A549 treated with RU486 at 1 μM for 4 hours (cell line): Measurements from ENCODE around the gene UNC119. TPM values are rescaled to one million over a fixed set of nuclear protein-coding genes. Genes with fewer than 3 reads are reported as not detected.

Experiments used
- total RNA-seq: library from RNA; stranded (reverse); fragments of 200-300 nt; extraction: Qiagen RNA extraction; gene quantifications from 5 replicates; pipeline ENCODE4 v1.2.3, GENCODE V29; 2022; ENCODE audit warnings: low read depth

UNC119 gene
- total RNA-seq = 25.1 to 32.6 TPM (median 29.0 TPM) in 5 replicates

GRCh38 chr17:28552176-28552999, at the start of gene UNC119:
UNC119 (minus strand) TSS chr17:28552624; CDS start chr17:28552557, 67 bp downstream.

GRCh38 chr17:28598799-28599310, 46.4 kb upstream of the UNC119 start, which contains the start of gene SPAG5:
SPAG5 (minus strand) TSS chr17:28599025; CDS start chr17:28598946, 79 bp downstream.

GRCh38 chr17:28576758-28577465, 24.5 kb upstream of the UNC119 start, which contains the start of gene ALDOC:
ALDOC (minus strand) TSS chr17:28576895; CDS start chr17:28575532, 1,363 bp downstream.

GRCh38 chr17:28571361-28572122, 19.1 kb upstream of the UNC119 start, which contains the start of gene PIGS:
PIGS (minus strand) TSS chr17:28571524; CDS start chr17:28571496, 28 bp downstream.

GRCh38 chr17:28505986-28506665, 46.3 kb downstream of the UNC119 start, which contains the start of gene FOXN1:
FOXN1 (plus strand) TSS chr17:28506348; CDS start chr17:28523970, 17,622 bp downstream.

Other genes starting within 250 kb of the UNC119 start
- 48.1 to 56.0 TPM (median 51.1 TPM) in 5 replicates for gene TMEM97, start 233.4 kb downstream of the UNC119 start, total RNA-seq
- gene IFT20, start 217.2 kb downstream of the UNC119 start, total RNA-seq = 57.2 to 59.9 TPM (median 57.8 TPM) in 5 replicates
- 39.9 to 54.1 TPM (median 46.9 TPM) in 5 replicates for gene TNFAIP1, start 216.9 kb downstream of the UNC119 start, total RNA-seq
- gene POLDIP2, start 195.1 kb downstream of the UNC119 start, total RNA-seq = 139 to 167 TPM (median 160 TPM) in 5 replicates
- not detected in 5 replicates for gene SEBOX, start 187.4 kb downstream of the UNC119 start, total RNA-seq
- gene VTN, start 182.3 kb downstream of the UNC119 start, total RNA-seq = 16.0 to 24.4 TPM (median 22.0 TPM) in 5 replicates
- 4.3 to 7.2 TPM (median 5.2 TPM) in 5 replicates for gene SARM1, start 180.9 kb downstream of the UNC119 start, total RNA-seq
- gene SLC46A1, start 146.4 kb downstream of the UNC119 start, total RNA-seq = 16.1 to 21.6 TPM (median 20.2 TPM) in 5 replicates
- gene SLC13A2, start 79.0 kb downstream of the UNC119 start, total RNA-seq = 0.10 to 0.18 TPM (median 0.14 TPM) in 4 of 5 replicates, not detected in the other
- gene FOXN1, start 46.3 kb downstream of the UNC119 start, total RNA-seq = not detected in 5 replicates
- 55.8 to 58.4 TPM (median 56.6 TPM) in 5 replicates for gene PIGS, start 18.9 kb upstream of the UNC119 start, total RNA-seq
- gene ALDOC, start 24.3 kb upstream of the UNC119 start, total RNA-seq = 1.3 to 2.3 TPM (median 1.8 TPM) in 5 replicates
- 72.4 to 90.1 TPM (median 77.8 TPM) in 5 replicates for gene SPAG5, start 46.4 kb upstream of the UNC119 start, total RNA-seq
- gene RSKR, start 61.6 kb upstream of the UNC119 start, total RNA-seq = 2.2 to 4.9 TPM (median 4.2 TPM) in 5 replicates
- gene BLTP2, start 92.5 kb upstream of the UNC119 start, total RNA-seq = 56.4 to 74.1 TPM (median 58.8 TPM) in 5 replicates
- gene SDF2, start 109.3 kb upstream of the UNC119 start, total RNA-seq = 79.5 to 87.0 TPM (median 84.5 TPM) in 5 replicates
- 69.2 to 74.1 TPM (median 72.2 TPM) in 5 replicates for gene SUPT6H, start 109.6 kb upstream of the UNC119 start, total RNA-seq
- gene PROCA1, start 159.3 kb upstream of the UNC119 start, total RNA-seq = 1.2 to 2.3 TPM (median 1.5 TPM) in 5 replicates
- 220 to 279 TPM (median 265 TPM) in 5 replicates for gene RAB34, start 165.2 kb upstream of the UNC119 start, total RNA-seq
- gene RPL23A, start 167.4 kb upstream of the UNC119 start, total RNA-seq = 1,999 to 2,848 TPM (median 2,238 TPM) in 5 replicates
- 36.2 to 53.8 TPM (median 48.3 TPM) in 5 replicates for gene TLCD1, start 173.6 kb upstream of the UNC119 start, total RNA-seq
- gene NEK8, start 176.2 kb upstream of the UNC119 start, total RNA-seq = 3.8 to 4.7 TPM (median 4.5 TPM) in 5 replicates
- gene TRAF4, start 191.4 kb upstream of the UNC119 start, total RNA-seq = 51.5 to 88.4 TPM (median 76.8 TPM) in 5 replicates